OCI-LY3 (cell line): ENCODE results near the gene HAGH.

ENCODE experiments used
- H2AFZ ChIP-seq: fragments of 200-600, 300-600 bp; shearing (Covaris generic); 2 replicates; pipeline ENCODE4 v1.6.0; 2014; ENCODE audit warnings: antibody characterized with exemption, low read depth, low read length
- H3K27ac ChIP-seq: fragments of 200-600, 300-600 bp; sonication (generic); 2 replicates; pipeline ENCODE4 v1.5.1; 2014; ENCODE audit warnings: mild to moderate bottlenecking, low read length, moderate library complexity, mixed read lengths
- H3K27me3 ChIP-seq: fragments of 200-600, 300-600 bp; sonication (generic); 2 replicates; pipeline ENCODE4 v1.6.1; 2014; ENCODE audit warnings: low read depth, low read length, mixed read lengths
- H3K36me3 ChIP-seq: fragments of 200-600, 300-600 bp; sonication (generic); replicated peaks from 2 replicates; pipeline ENCODE3; 2014; ENCODE audit warnings: low read depth, low read length, mixed read lengths
- H3K4me1 ChIP-seq: fragments of 300-600, 200-600 bp; sonication (generic); 2 replicates; pipeline ENCODE4 v1.6.1; 2014; ENCODE audit warnings: low read length, mixed read lengths
- H3K4me2 ChIP-seq: fragments of 200-600, 300-600 bp; sonication (generic); 2 replicates; pipeline ENCODE4 v1.6.1; 2014; ENCODE audit warnings: low read length, mixed read lengths
- H3K4me3 ChIP-seq: fragments of 300-600, 200-600 bp; sonication (generic); 2 replicates; pipeline ENCODE4 v1.5.1; 2014; ENCODE audit warnings: antibody characterized with exemption, mild to moderate bottlenecking, low read length, moderate library complexity
- H3K79me2 ChIP-seq: fragments of 300-600, 200-600 bp; shearing (Covaris generic); 2 replicates; pipeline ENCODE4 v1.6.1; 2014; ENCODE audit warnings: mild to moderate bottlenecking, low read length, mixed read lengths
- H3K9ac ChIP-seq: fragments of 300-600, 200-600 bp; shearing (Covaris generic); 2 replicates; pipeline ENCODE4 v1.6.0; 2014; ENCODE audit warnings: mild to moderate bottlenecking, low read length, moderate library complexity
- H3K9me3 ChIP-seq: fragments of 200-600, 300-600 bp; shearing (Covaris generic); 2 replicates; pipeline ENCODE4 v1.6.1; 2014; ENCODE audit warnings: low read length, mixed read lengths; ENCODE audit not compliant: insufficient read depth
- H4K20me1 ChIP-seq: fragments of 200-600, 300-600 bp; sonication (generic); 2 replicates; pipeline ENCODE4 v1.6.1; 2016; ENCODE audit warnings: low read length, mixed read lengths; ENCODE audit not compliant: insufficient read depth
- EZH2phosphoT487 ChIP-seq: fragments of 200-600 bp; shearing (Covaris generic); IDR thresholded peaks from 2 replicates; pipeline ENCODE4 v1.6.1; 2018; ENCODE audit warnings: antibody characterized with exemption, mixed run types, low read depth
- TF ChIP-seq, protein P1 (sequence below): fragments of 200-600, 300-600 bp; sonication (generic); IDR thresholded peaks from 2 replicates; pipeline ENCODE4 v1.5.1; 2014; ENCODE audit warnings: antibody characterized with exemption, low read length, low read depth

HAGH gene

DNA sequence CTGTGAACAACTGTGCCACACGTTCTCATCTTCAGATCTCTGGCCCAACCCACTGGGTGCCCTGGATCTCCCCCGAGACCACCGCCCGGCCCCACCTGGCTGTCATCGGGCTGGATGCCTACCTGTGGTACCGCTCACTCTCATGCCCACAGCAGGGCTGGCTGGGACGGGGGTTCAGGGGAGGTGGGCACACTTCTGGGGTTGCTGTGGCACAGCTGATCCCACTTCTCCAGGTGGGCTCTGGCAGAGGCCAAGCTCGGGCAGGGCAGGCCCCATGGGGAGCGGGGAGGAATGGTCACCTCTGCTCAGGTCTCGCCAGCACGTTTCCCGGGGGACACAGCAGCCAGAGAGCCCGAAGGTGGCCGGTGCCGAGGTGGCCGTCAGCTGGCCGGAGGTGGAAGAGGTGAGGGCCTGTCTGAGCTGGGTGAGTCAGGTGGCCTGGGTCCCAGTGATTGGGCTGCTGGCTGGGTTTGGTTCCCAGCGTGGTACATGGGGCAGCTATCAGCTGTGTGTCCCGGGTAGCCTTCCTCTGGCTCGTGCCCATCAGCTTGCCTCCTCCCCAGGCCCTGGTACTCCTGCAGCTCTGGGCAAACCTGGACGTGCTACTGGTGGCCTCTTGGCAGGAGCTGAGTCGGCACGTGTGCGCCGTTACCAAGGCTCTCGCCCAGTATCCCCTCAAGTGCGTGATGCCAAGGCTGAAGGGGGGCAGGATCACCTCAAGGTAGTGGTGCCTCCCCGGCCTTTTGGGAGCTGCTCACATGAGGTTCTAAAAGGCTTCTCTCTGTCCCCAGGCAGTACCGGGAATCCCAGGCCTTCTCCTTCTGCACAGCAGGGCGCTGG lies 51.4 kb downstream of the HAGH start:
- H3K27ac ChIP-seq = no peak overlapping the region
- no peak for TF ChIP-seq EZH2phosphoT487
- TF ChIP-seq, protein P1, sequence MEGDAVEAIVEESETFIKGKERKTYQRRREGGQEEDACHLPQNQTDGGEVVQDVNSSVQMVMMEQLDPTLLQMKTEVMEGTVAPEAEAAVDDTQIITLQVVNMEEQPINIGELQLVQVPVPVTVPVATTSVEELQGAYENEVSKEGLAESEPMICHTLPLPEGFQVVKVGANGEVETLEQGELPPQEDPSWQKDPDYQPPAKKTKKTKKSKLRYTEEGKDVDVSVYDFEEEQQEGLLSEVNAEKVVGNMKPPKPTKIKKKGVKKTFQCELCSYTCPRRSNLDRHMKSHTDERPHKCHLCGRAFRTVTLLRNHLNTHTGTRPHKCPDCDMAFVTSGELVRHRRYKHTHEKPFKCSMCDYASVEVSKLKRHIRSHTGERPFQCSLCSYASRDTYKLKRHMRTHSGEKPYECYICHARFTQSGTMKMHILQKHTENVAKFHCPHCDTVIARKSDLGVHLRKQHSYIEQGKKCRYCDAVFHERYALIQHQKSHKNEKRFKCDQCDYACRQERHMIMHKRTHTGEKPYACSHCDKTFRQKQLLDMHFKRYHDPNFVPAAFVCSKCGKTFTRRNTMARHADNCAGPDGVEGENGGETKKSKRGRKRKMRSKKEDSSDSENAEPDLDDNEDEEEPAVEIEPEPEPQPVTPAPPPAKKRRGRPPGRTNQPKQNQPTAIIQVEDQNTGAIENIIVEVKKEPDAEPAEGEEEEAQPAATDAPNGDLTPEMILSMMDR = no peak
- no peaks in the 10 kb centered on the region for H3K27me3 ChIP-seq
- H3K4me2 ChIP-seq = no peak overlapping the region; the same call in 1 of the 2 replicates
- no peak overlapping the region for H2AFZ ChIP-seq
- no peaks in the 10 kb centered on the region for H4K20me1 ChIP-seq
- H3K79me2 ChIP-seq = peaks cover 35% of the 10 kb centered on the region
- H3K9me3 ChIP-seq = no peaks in the 10 kb centered on the region
- H3K36me3 ChIP-seq = peaks cover 4% of the 10 kb centered on the region
- no peak overlapping the region for H3K9ac ChIP-seq
- H3K4me3 ChIP-seq = no peak overlapping the region
- peaks cover 12% of the 10 kb centered on the region for H3K4me1 ChIP-seq

DNA sequence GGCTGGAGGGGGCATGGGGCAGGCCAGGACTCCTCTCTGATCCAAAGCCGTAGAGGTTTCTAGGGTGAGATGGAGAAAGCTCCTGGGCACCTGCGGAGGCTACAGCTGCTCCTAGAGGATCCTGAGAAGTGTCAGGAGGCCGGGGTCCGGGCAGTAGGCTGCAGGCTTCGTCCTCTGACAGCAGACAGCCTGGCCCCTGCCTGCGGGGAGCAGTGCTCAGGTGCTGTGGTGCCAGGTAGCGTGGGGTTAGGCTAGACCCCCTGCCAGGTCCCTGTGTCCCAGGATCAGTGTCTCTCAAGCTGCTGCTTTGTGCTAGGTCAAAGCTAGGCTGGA lies 52.2 kb downstream of the HAGH start:
- peaks cover 35% of the 10 kb centered on the region for H3K79me2 ChIP-seq

DNA sequence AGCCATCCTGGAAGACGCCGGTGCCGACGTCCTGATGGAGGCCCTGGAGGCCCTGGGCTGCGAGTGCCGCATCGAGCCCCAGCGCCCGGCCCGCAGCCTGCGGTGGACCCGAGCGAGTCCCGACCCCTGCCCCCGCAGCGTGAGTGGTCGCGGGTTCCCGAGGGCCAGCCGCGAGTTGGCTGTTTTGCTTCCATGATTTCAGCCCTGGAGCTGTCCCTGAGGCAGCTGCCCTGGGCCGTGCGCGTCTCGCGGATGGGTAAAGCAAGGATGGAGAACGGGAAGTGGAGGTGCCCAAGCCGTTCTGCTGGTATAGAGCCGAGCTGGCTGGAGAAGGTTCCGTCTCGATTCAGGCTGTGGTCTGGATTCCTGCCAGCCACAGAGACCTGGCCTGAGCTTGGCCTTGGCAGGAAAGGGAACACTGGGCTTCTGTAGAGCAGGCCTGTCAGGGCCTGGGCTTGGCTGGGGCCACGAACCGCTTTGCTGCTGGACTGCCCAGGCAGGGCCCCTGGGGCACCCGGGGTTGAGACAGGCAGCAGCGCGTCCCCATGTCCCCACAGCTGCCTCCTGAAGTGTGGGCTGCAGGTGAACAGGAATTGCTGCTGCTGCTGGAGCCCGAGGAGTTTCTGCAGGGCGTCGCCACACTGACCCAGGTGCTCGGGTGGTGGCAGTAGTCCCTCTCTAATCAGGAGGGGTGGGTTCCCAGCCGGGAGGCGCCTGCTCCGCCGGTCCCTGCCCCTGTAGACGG lies 52.8 kb downstream of the HAGH start:
- Histone ChIP-seq H3K9me3 (no peaks in the 10 kb centered on the region), H4K20me1 (no peaks in the 10 kb centered on the region), H3K4me1 (peaks cover 12% of the 10 kb centered on the region), H3K79me2 (peaks cover 35% of the 10 kb centered on the region), H3K36me3 (peaks cover 7% of the 10 kb centered on the region), H3K4me3 (peak overlapping the region; percentile 99), H3K27me3 (no peaks in the 10 kb centered on the region), H2AFZ (no peak overlapping the region), H3K9ac (peak overlapping the region; percentile 97), H3K27ac (peak overlapping the region; percentile 82), H3K4me2 (peak overlapping the region; percentile 97)
- TF ChIP-seq, protein P1 = no peak
- no peak for TF ChIP-seq EZH2phosphoT487

More for the DNA sequence above, 52.2 kb downstream of the HAGH start:
- Histone ChIP-seq H3K36me3 (peaks cover 7% of the 10 kb centered on the region), H4K20me1 (no peaks in the 10 kb centered on the region), H3K4me1 (peaks cover 12% of the 10 kb centered on the region), H3K27ac (no peak overlapping the region), H3K9me3 (no peaks in the 10 kb centered on the region), H3K4me3 (peak overlapping the region; percentile 99), H3K4me2 (peak overlapping the region; percentile 97), H2AFZ (no peak overlapping the region), H3K9ac (peak overlapping the region; percentile 97; the same call in 1 of the 2 replicates), H3K27me3 (no peaks in the 10 kb centered on the region)
- TF ChIP-seq, protein P1 = no peak
- TF ChIP-seq EZH2phosphoT487 = no peak
